GM12878 (cell line): Measurements from ENCODE around the gene ERAS. TPM values are rescaled to one million over a fixed set of nuclear protein-coding genes. Genes with fewer than 3 reads are reported as not detected.

Experiments used
- ATAC-seq: fragments of 200-7000 bp; cut with Tn5 transposase; 3 replicates; pipeline ENCODE4 v1.9.1; 2020; ENCODE audit warnings: mild to moderate bottlenecking, moderate library complexity
- BruUV-seq: library from RNA; stranded (reverse); fragments of 400-500 nt; replicated peaks from 2 replicates; lab custom pipeline; 2021; lab: Mats Ljungman, UMichigan
- CTCF ChIA-PET: fragments of 300-600 bp; sonication (Branson Sonifier 250); formaldehyde crosslinking; extraction: SDS; loops from one replicate; lab custom pipeline; 2021; ENCODE audit warnings: inconsistent platforms; lab: Yijun Ruan, JAX
- POLR2A ChIA-PET: fragments of 350-600 bp; formaldehyde crosslinking; extraction: SDS; loops from one replicate; lab custom pipeline; 2021; ENCODE audit warnings: inconsistent platforms; lab: Charles Lee
- RAD21 ChIA-PET: fragments of 300-600 bp; sonication (Branson Sonifier 250); formaldehyde crosslinking; loops from one replicate; lab custom pipeline; 2023; ENCODE audit warnings: antibody characterized with exemption; ENCODE audit not compliant: unreplicated experiment; lab: Charles Lee
- SMC1A ChIA-PET: fragments of 300-600 bp; sonication (Branson Sonifier 250); formaldehyde crosslinking; loops from one replicate; lab custom pipeline; 2023; ENCODE audit not compliant: unreplicated experiment, uncharacterized antibody; lab: Charles Lee
- DNase-seq: peaks from one replicate; pipeline ENCODE4 v3.0.0-alpha.2; 2011; ENCODE audit warnings: low read depth, low spot score
- FAIRE-seq: peaks from 3 replicates; lab custom pipeline; 2011; peaks lifted over from hg19 to GRCh38; lab: Jason Lieb, UNC
- H2AFZ ChIP-seq: 2 replicates; pipeline ENCODE4 v1.6.0; 2011; ENCODE audit warnings: low read depth, low read length, control low read depth; ENCODE audit not compliant: control insufficient read depth
- H3K27ac ChIP-seq: 2 replicates; pipeline ENCODE4 v1.5.1; 2011; ENCODE audit warnings: control low read depth; ENCODE audit not compliant: control insufficient read depth, insufficient read depth
- H3K27me3 ChIP-seq, 2 experiments: replicated peaks in 1 of 2; 2 replicates each; pipeline versions ENCODE4 v1.6.0 to v1.6.1; 2011; ENCODE audit warnings: low read length in 1 of 2; ENCODE audit not compliant: control insufficient read depth in 2 of 2, insufficient read depth in 2 of 2
- H3K36me3 ChIP-seq, 2 experiments: 2 replicates each; pipeline ENCODE4 v1.5.1; 2011; ENCODE audit warnings: low read length in 1 of 2; ENCODE audit not compliant: control insufficient read depth in 2 of 2, insufficient read depth in 2 of 2
- H3K4me1 ChIP-seq: 2 replicates; pipeline ENCODE4 v1.6.1; 2011; ENCODE audit warnings: mild to moderate bottlenecking, low read length, moderate library complexity, mixed read lengths; ENCODE audit not compliant: control insufficient read depth, insufficient read depth
- H3K4me2 ChIP-seq: 2 replicates; pipeline ENCODE4 v1.6.0; 2011; ENCODE audit warnings: control low read depth; ENCODE audit not compliant: control insufficient read depth, insufficient read depth
- H3K4me3 ChIP-seq: fragments of 200-600 bp; sonication (generic); 2 replicates; pipeline ENCODE4 v1.5.1; 2016
- H3K79me2 ChIP-seq: 2 replicates; pipeline ENCODE4 v1.6.0; 2011; ENCODE audit warnings: low read length; ENCODE audit not compliant: control insufficient read depth, insufficient read depth
- H3K9ac ChIP-seq: 2 replicates; pipeline ENCODE4 v1.8.0; 2011; ENCODE audit warnings: low read length, control low read depth, mixed read lengths; ENCODE audit not compliant: control insufficient read depth, insufficient read depth
- H3K9me3 ChIP-seq: replicated peaks from 3 replicates; pipeline ENCODE4 v1.5.1; 2011; ENCODE audit warnings: mild to moderate bottlenecking, low read length; ENCODE audit not compliant: control insufficient read depth, insufficient read depth
- H4K20me1 ChIP-seq: 2 replicates; pipeline ENCODE4 v1.6.0; 2011; ENCODE audit not compliant: control insufficient read depth, insufficient read depth
- YBX1 ChIP-seq: fragments of 450-650 bp; IDR thresholded peaks from 2 replicates; pipeline ENCODE4 v1.6.1; 2016; ENCODE audit warnings: antibody characterized with exemption
- ZBTB11 ChIP-seq: fragments of 450-650 bp; formaldehyde crosslinking; IDR thresholded peaks from 2 replicates; pipeline ENCODE4 v1.5.0; 2022; ENCODE audit warnings: mild to moderate bottlenecking, missing genetic modification characterization
- WGBS: methylation state at CpG from one replicate; pipeline ENCODE4 v1.1.6; 2016; ENCODE audit warnings: low lambda C conversion rate; ENCODE audit not compliant: insufficient replicate concordance, insufficient coverage; ENCODE audit errors: missing lambda C conversion rate; 5-methylcytosine and 5-hydroxymethylcytosine counted together
- in situ Hi-C: fragments of 300-500 bp; cut with MboI; formaldehyde crosslinking; loops from 9 replicates; pipeline ENCODE4 v1.14.3; 2018; ENCODE audit warnings: mixed read lengths
- intact Hi-C: fragments of 100-400 bp; cut with micrococcal nuclease; formaldehyde crosslinking; loops from one replicate; pipeline ENCODE4 v1.14.2; 2022; ENCODE audit not compliant: unreplicated experiment
- polyA plus RNA-seq, 11 experiments: library from polyadenylated mRNA; depleted of rRNA in 4 of 11; unstranded in 6 of 11; stranded (reverse) in 5 of 11; fragments of >200 nt; fragmentation: Nextera tagmentation in 4 of 11; fragmentation: Illumina TruSeq in 1 of 11; extraction: Ambion mirVana in 4 of 11; extraction: Trizol in 1 of 11; gene quantifications; 1 replicate in 1 of 11; 2 replicates in 10 of 11; pipeline versions ENCODE4 v1.2.1 to v1.2.3, GENCODE V29; 2011 to 2016; ENCODE audit warnings: inconsistent platforms in 2 of 11, missing spikeins in 2 of 11, low read depth in 1 of 11
- total RNA-seq, 4 experiments: library from RNA; depleted of rRNA in 3 of 4; stranded (reverse); fragments of >200 nt in 3 of 4; fragmentation: Illumina TruSeq in 1 of 4; extraction: Trizol in 1 of 4; gene quantifications; 2 replicates each; pipeline versions ENCODE4 v1.2.1 to v1.2.3, GENCODE V29; 2013 to 2021

The ERAS gene
- total and polyA plus RNA-seq, 10 of the 15 experiments (the other 5 are each of a cell fraction or from before 2014, with no cell fraction given): not detected

GRCh38 chrX:48787505-48788443 lies 38.5 kb upstream of the ERAS start:
- FAIRE-seq (no peak), DNase-seq (no peak), ATAC-seq (no peak)
- no peaks in the 10 kb centered on the region for H3K4me1 ChIP-seq
- H3K9me3 ChIP-seq: no peaks in the 10 kb centered on the region
- TF ChIP-seq ZBTB11: no peak
- TF ChIP-seq YBX1: no peak
- WGBS: 17% methylated on average over 16 of the region's 17 CpGs
- H3K4me2 ChIP-seq: no peak overlapping the region
- SMC1A ChIA-PET: no interaction called here
- no peaks in the 10 kb centered on the region for H4K20me1 ChIP-seq
- intact Hi-C loops (no loop called here), in situ Hi-C loops (no loop called here)
- POLR2A ChIA-PET: no interaction called here
- BruUV-seq: no TSS peak
- CTCF ChIA-PET: no interaction called here
- no peaks in the 10 kb centered on the region for H3K36me3 ChIP-seq
- H3K79me2 ChIP-seq: no peaks in the 10 kb centered on the region
- H2AFZ ChIP-seq: no peak overlapping the region
- no peak overlapping the region for H3K9ac ChIP-seq
- no peaks in the 10 kb centered on the region for H3K27me3 ChIP-seq
- no peak overlapping the region for H3K27ac ChIP-seq
- RAD21 ChIA-PET: no interaction called here
- H3K4me3 ChIP-seq: no peak overlapping the region
